Right atrium auricular region (tissue), 2 donors: Measurements from ENCODE around the gene PDE4D. TPM values are rescaled to one million over a fixed set of nuclear protein-coding genes. Genes with fewer than 3 reads are reported as not detected.

Source experiments
- DNase-seq: peaks from one replicate; pipeline ENCODE4 v3.0.0-alpha.2; 2019; ENCODE audit warnings: low spot score
- H3K27ac ChIP-seq, 2 donors: fragments of 200-600 bp; sonication (generic); 1 replicate in 1 of 2; 2 replicates in 1 of 2; pipeline ENCODE4 v1.5.1; 2016 to 2019
- H3K27me3 ChIP-seq, 2 donors: fragments of 200-600 bp; sonication (generic); one replicate each; pipeline versions ENCODE4 v1.5.1 to v1.6.0; 2017 to 2019
- H3K36me3 ChIP-seq: fragments of 200-600 bp; sonication (generic); one replicate; pipeline ENCODE4 v1.5.1; 2016
- H3K4me1 ChIP-seq, 2 donors: fragments of 200-600 bp; sonication (generic); one replicate each; pipeline versions ENCODE4 v1.5.1 to v1.6.0; 2017 to 2019
- H3K4me3 ChIP-seq, 2 donors: fragments of 200-600 bp; sonication (generic); 1 replicate in 1 of 2; 2 replicates in 1 of 2; pipeline ENCODE4 v1.5.1; 2017 to 2019; ENCODE audit warnings: mild to moderate bottlenecking in 1 of 2, moderate library complexity in 1 of 2
- H3K9me3 ChIP-seq, 2 donors: fragments of 200-600 bp; sonication (generic); one replicate each; pipeline ENCODE4 v1.5.1; 2019
- CTCF ChIP-seq, 2 donors: fragments of 200-600 bp; sonication (generic); IDR thresholded peaks; one replicate each; pipeline ENCODE4 v1.5.1; 2019; ENCODE audit warnings: antibody characterized with exemption in 2 of 2
- total RNA-seq, 2 donors: library from RNA; depleted of rRNA; stranded (reverse); fragments of >200 nt; gene quantifications; one replicate each; pipeline ENCODE4 v1.1.0, GENCODE V29; 2016

The PDE4D gene
- total RNA-seq, 2 donors from 2014 or later: 43.3 to 44.0 TPM

GRCh38 chr5:59367791-59368394 is 525.6 kb downstream of the PDE4D start:
- Histone ChIP-seq H3K27me3 (no peaks in the 10 kb centered on the region), H3K4me3 (no peak overlapping the region), H3K9me3 (no peaks in the 10 kb centered on the region), H3K27ac (no peak overlapping the region), H3K4me1 (no peaks in the 10 kb centered on the region), H3K36me3 (no peaks in the 10 kb centered on the region)
- TF ChIP-seq CTCF (IDR thresholded peaks at IDR 0.05): peak; percentile 60 to 82
- DNase-seq: no peak

- no peaks in the 10 kb centered on the region for H3K4me1 ChIP-seq
- no peak overlapping the region for H3K27ac ChIP-seq
- no peak overlapping the region for H3K4me3 ChIP-seq
- no peaks in the 10 kb centered on the region for H3K9me3 ChIP-seq
- TF ChIP-seq CTCF (IDR thresholded peaks at IDR 0.05): no peak
- no peaks in the 10 kb centered on the region for H3K36me3 ChIP-seq
- H3K27me3 ChIP-seq: no peaks in the 10 kb centered on the region
- no peak for DNase-seq
These were observed 526.7 kb downstream of the PDE4D start for GRCh38 chr5:59366784-59367183.

- H3K36me3 ChIP-seq: no peaks in the 10 kb centered on the region
- no peaks in the 10 kb centered on the region for H3K27me3 ChIP-seq
- H3K4me3 ChIP-seq: no peak overlapping the region
- DNase-seq: no peak
- no peak overlapping the region for H3K27ac ChIP-seq
- no peak for TF ChIP-seq CTCF (IDR thresholded peaks at IDR 0.05)
- no peaks in the 10 kb centered on the region for H3K9me3 ChIP-seq
- H3K4me1 ChIP-seq: peaks cover 0 to 24% of the 10 kb centered on the region in 2 donors
These were observed 531.1 kb downstream of the PDE4D start for GRCh38 chr5:59362438-59362837.

GRCh38 chr5:59361454-59361853 is 532.1 kb downstream of the PDE4D start:
- Histone ChIP-seq H3K4me1 (peaks cover 0 to 33% of the 10 kb centered on the region in 2 donors), H3K4me3 (no peak overlapping the region), H3K27ac (no peak overlapping the region), H3K27me3 (no peaks in the 10 kb centered on the region), H3K9me3 (no peaks in the 10 kb centered on the region), H3K36me3 (no peaks in the 10 kb centered on the region)
- DNase-seq: no peak
- TF ChIP-seq CTCF (IDR thresholded peaks at IDR 0.05): no peak

GRCh38 chr5:59360130-59360555 is 533.4 kb downstream of the PDE4D start:
- Histone ChIP-seq H3K27me3 (no peaks in the 10 kb centered on the region), H3K36me3 (no peaks in the 10 kb centered on the region), H3K9me3 (no peaks in the 10 kb centered on the region), H3K4me3 (peak overlapping the region in 1 of 2 donors; percentile 20), H3K4me1 (peaks cover 0 to 33% of the 10 kb centered on the region in 2 donors), H3K27ac (peak overlapping the region; percentile 43 to 78)
- TF ChIP-seq CTCF (IDR thresholded peaks at IDR 0.05): no peak
- DNase-seq: no peak
